ENCODE measurements around the gene SNW1.

Gene SNW1

DNA sequence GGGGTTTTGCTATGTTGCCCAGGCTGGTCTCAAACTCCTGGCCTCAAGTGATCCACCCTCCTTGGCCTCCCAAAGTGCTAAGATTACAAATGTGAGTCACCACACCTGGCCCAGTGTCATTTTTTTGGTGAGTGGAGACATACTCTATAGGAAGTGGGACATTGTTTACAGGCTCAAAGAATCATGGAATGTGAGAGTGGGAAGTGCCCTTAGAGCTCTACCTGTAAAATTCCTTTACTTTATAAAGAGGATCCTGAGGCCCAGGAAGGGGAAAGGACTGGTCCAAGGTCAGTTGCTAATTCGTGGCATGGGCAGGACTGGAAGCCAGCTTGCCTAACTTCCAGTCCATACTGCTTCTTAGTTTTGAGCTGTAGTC, 30.3 kb upstream of the SNW1 start:
- Histone ChIP-seq H3K4me1 (ENCODE audit: insufficient read depth, low read length, poor library complexity, severe bottlenecking) (no peaks in the 10 kb centered on the region), H3K27me3 (ENCODE audit: insufficient read depth, low read length, poor library complexity, severe bottlenecking) (no peaks in the 10 kb centered on the region), H4K20me1 (ENCODE audit: insufficient read depth, low read length, poor library complexity, severe bottlenecking) (no peaks in the 10 kb centered on the region), H3K4me3 (ENCODE audit: low read length, poor library complexity, severe bottlenecking) (no peak overlapping the region), H3K79me2 (ENCODE audit: insufficient read depth, low read length) (no peaks in the 10 kb centered on the region), H2AFZ (ENCODE audit: low read length) (no peak overlapping the region), H3K36me3 (ENCODE audit: insufficient read depth, low read length) (no peaks in the 10 kb centered on the region), H3K4me2 (ENCODE audit: low read depth, low read length, poor library complexity, severe bottlenecking) (no peak overlapping the region), H3F3A (ENCODE audit: low read depth) (no peaks in the 10 kb centered on the region), H3K9me2 (replicated peaks; ENCODE audit: low read depth, low read length) (no peaks in the 10 kb centered on the region), H3K9me3 (ENCODE audit: insufficient read depth, low read depth, low read length) (no peaks in the 10 kb centered on the region), H3K9ac (ENCODE audit: low read depth, low read length, poor library complexity, severe bottlenecking) (no peak overlapping the region)
- TF ChIP-seq, protein P1, sequence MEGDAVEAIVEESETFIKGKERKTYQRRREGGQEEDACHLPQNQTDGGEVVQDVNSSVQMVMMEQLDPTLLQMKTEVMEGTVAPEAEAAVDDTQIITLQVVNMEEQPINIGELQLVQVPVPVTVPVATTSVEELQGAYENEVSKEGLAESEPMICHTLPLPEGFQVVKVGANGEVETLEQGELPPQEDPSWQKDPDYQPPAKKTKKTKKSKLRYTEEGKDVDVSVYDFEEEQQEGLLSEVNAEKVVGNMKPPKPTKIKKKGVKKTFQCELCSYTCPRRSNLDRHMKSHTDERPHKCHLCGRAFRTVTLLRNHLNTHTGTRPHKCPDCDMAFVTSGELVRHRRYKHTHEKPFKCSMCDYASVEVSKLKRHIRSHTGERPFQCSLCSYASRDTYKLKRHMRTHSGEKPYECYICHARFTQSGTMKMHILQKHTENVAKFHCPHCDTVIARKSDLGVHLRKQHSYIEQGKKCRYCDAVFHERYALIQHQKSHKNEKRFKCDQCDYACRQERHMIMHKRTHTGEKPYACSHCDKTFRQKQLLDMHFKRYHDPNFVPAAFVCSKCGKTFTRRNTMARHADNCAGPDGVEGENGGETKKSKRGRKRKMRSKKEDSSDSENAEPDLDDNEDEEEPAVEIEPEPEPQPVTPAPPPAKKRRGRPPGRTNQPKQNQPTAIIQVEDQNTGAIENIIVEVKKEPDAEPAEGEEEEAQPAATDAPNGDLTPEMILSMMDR (conservative IDR thresholded peaks at IDR 0.05; ENCODE audit: low read length), result no peak

DNA sequence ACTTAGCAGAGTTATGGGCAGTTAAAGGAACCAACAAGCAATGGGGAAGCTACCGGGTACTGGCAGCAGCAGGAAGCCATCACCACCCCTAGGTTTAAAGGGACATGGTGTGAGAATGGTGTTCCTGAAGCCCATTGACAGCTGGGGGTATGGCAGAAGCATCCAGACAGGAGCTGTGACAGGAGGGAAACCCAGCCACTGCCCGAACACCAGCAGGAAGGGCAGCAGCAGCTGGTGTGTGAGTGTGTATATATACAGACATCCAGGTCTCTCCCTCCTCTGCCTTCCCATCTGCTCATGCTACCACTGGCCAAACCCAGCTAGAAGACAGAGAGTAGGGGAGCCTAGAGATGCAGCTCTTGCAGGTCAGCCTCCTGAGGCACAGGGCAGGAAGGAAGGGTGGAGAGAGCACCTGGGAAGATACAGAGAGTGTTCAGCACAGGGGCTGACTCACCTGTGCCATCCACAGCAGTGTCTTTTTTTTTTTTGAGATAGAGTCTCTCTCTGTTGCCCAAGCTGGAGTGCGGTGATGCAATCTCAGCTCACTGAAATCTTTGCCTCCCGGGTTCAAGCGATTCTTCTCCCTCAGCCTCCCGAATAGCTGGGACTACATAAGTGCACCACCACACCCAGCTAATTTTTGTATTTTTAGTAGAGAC, 29.7 kb upstream of the SNW1 start:
- Histone ChIP-seq H3K4me3 (ENCODE audit: low read length, poor library complexity, severe bottlenecking) (no peak overlapping the region), H2AFZ (ENCODE audit: low read length) (no peak overlapping the region; the same call in 1 of the 2 replicates), H3K36me3 (ENCODE audit: insufficient read depth, low read length) (no peaks in the 10 kb centered on the region), H4K20me1 (ENCODE audit: insufficient read depth, low read length, poor library complexity, severe bottlenecking) (no peaks in the 10 kb centered on the region), H3K4me2 (ENCODE audit: low read depth, low read length, poor library complexity, severe bottlenecking) (no peak overlapping the region), H3K4me1 (ENCODE audit: insufficient read depth, low read length, poor library complexity, severe bottlenecking) (no peaks in the 10 kb centered on the region), H3K9ac (ENCODE audit: low read depth, low read length, poor library complexity, severe bottlenecking) (no peak overlapping the region), H3F3A (ENCODE audit: low read depth) (no peaks in the 10 kb centered on the region), H3K9me2 (replicated peaks; ENCODE audit: low read depth, low read length) (no peaks in the 10 kb centered on the region), H3K27me3 (ENCODE audit: insufficient read depth, low read length, poor library complexity, severe bottlenecking) (no peaks in the 10 kb centered on the region), H3K79me2 (ENCODE audit: insufficient read depth, low read length) (no peaks in the 10 kb centered on the region), H3K9me3 (ENCODE audit: insufficient read depth, low read depth, low read length) (no peaks in the 10 kb centered on the region)
- TF ChIP-seq, protein P1 (conservative IDR thresholded peaks at IDR 0.05; ENCODE audit: low read length), result no peak
- TF ChIP-seq EZH2phosphoT487 (IDR thresholded peaks at IDR 0.05; ENCODE audit: borderline replicate concordance), result no peak

DNA sequence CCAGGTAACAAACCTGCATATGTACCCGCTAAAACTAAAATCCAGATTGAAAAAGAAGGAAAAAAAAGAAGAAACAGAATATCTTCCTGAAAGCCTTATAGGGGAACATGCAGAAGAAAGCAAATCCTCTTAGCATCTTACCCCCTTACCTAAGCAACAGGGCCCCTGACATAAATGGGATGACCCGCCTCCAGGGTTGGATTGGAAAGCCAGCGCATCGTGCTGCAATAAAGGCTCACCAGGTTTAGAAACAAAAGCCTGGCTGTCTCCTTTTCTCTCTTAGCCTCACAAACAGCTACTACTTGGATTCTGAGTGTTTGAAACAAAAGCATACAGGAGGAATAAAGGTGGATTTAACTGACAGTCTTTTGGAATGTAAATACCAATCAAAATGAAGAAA, 25.2 kb upstream of the SNW1 start:
- Histone ChIP-seq H3F3A (ENCODE audit: low read depth) (no peaks in the 10 kb centered on the region), H3K9ac (ENCODE audit: low read depth, low read length, poor library complexity, severe bottlenecking) (no peak overlapping the region), H2AFZ (ENCODE audit: low read length) (no peak overlapping the region)

More for the DNA sequence above, 25.2 kb upstream of the SNW1 start:
- no peaks in the 10 kb centered on the region for H3K36me3 ChIP-seq (ENCODE audit: insufficient read depth, low read length)
- TF ChIP-seq EZH2phosphoT487 (IDR thresholded peaks at IDR 0.05; ENCODE audit: borderline replicate concordance), result no peak
- TF ChIP-seq, protein P1 (conservative IDR thresholded peaks at IDR 0.05; ENCODE audit: low read length), result no peak
- H4K20me1 ChIP-seq (ENCODE audit: insufficient read depth, low read length, poor library complexity, severe bottlenecking), result no peaks in the 10 kb centered on the region
- no peaks in the 10 kb centered on the region for H3K27me3 ChIP-seq (ENCODE audit: insufficient read depth, low read length, poor library complexity, severe bottlenecking)
- no peaks in the 10 kb centered on the region for H3K9me3 ChIP-seq (ENCODE audit: insufficient read depth, low read depth, low read length)
- H3K79me2 ChIP-seq (ENCODE audit: insufficient read depth, low read length), result no peaks in the 10 kb centered on the region
- no peaks in the 10 kb centered on the region for H3K4me1 ChIP-seq (ENCODE audit: insufficient read depth, low read length, poor library complexity, severe bottlenecking)
- no peak overlapping the region for H3K4me3 ChIP-seq (ENCODE audit: low read length, poor library complexity, severe bottlenecking)
- no peaks in the 10 kb centered on the region for H3K9me2 ChIP-seq (replicated peaks; ENCODE audit: low read depth, low read length)
- no peak overlapping the region for H3K4me2 ChIP-seq (ENCODE audit: low read depth, low read length, poor library complexity, severe bottlenecking)
